Upper lobe of left lung (tissue), 6 donors: Measurements from ENCODE around the gene NREP. TPM values are rescaled to one million over a fixed set of nuclear protein-coding genes. Genes with fewer than 3 reads are reported as not detected.
"Not testable (repeated sequence)": the region's sequence is repeated elsewhere in the genome, so short reads cannot be mapped to it uniquely, and the experiment has no call there.

Source experiments
- ATAC-seq, 2 donors: fragments of 200-7000 bp; cut with Tn5 transposase; one replicate each; pipeline ENCODE4 v1.9.1; 2022; ENCODE audit warnings: mild to moderate bottlenecking in 2 of 2, moderate library complexity in 2 of 2; ENCODE audit not compliant: low FRiP score in 2 of 2
- DNase-seq, 2 donors: peaks; one replicate each; pipeline ENCODE4 v3.0.0-alpha.2; 2019 to 2020
- H3K27ac ChIP-seq, 4 donors: fragments of 200-600 bp; sonication (generic); one replicate each; pipeline ENCODE4 v1.5.1; 2016 to 2019
- H3K27me3 ChIP-seq, 4 donors: fragments of 200-600 bp; sonication (generic); one replicate each; pipeline ENCODE4 v1.5.1; 2017 to 2019
- H3K36me3 ChIP-seq, 4 donors: fragments of 200-600 bp; sonication (generic); one replicate each; pipeline ENCODE4 v1.5.1; 2016 to 2019
- H3K4me1 ChIP-seq, 4 donors: fragments of 200-600 bp; sonication (generic); one replicate each; pipeline ENCODE4 v1.5.1; 2018 to 2019
- H3K4me3 ChIP-seq, 4 donors: fragments of 200-600 bp; sonication (generic); one replicate each; pipeline ENCODE4 v1.5.1; 2017 to 2019; ENCODE audit warnings: mild to moderate bottlenecking in 2 of 4, moderate library complexity in 1 of 4
- H3K9me3 ChIP-seq, 4 donors: fragments of 200-600 bp; sonication (generic); one replicate each; pipeline ENCODE4 v1.5.1; 2018 to 2019
- CTCF ChIP-seq, 6 experiments: fragments of 450-650 bp in 4 of 6; fragments of 200-600 bp in 2 of 6; sonication (generic) in 2 of 6; IDR thresholded peaks; one replicate each; pipeline ENCODE4 v1.5.1; 2016 to 2019; ENCODE audit warnings: antibody characterized with exemption in 6 of 6
- EP300 ChIP-seq, 4 donors: sonication (generic); formaldehyde crosslinking; IDR thresholded peaks; one replicate each; pipeline ENCODE4 v1.5.1; 2017; ENCODE audit warnings: antibody characterized with exemption in 4 of 4, control low read depth in 2 of 4
- POLR2A ChIP-seq, 4 donors: fragments of 450-650 bp; IDR thresholded peaks; one replicate each; pipeline ENCODE4 v1.5.1; 2016 to 2017; ENCODE audit warnings: antibody characterized with exemption in 4 of 4, mild to moderate bottlenecking in 2 of 4
- POLR2AphosphoS5 ChIP-seq, 2 donors: sonication (generic); formaldehyde crosslinking; IDR thresholded peaks; one replicate each; pipeline ENCODE4 v1.5.1; 2017; ENCODE audit warnings: antibody characterized with exemption in 2 of 2
- WGBS, 2 donors: methylation state at CpG; one replicate each; pipeline ENCODE4 v1.1.5; 2017 to 2018; 5-methylcytosine and 5-hydroxymethylcytosine counted together
- total RNA-seq, 6 donors: library from RNA; depleted of rRNA in 4 of 6; stranded (reverse); fragments of >200 nt in 4 of 6; gene quantifications; one replicate each; pipeline versions ENCODE4 v1.1.0 to v1.2.1, GENCODE V29; 2016 to 2021
- donor health status: DM: no; HTN: no; CAD: no; lungs with moderate emphysema.
- donor health status: DM: no; HTN: yes; CAD: no; lungs with severe emphysema.

Gene NREP
- total RNA-seq, 6 donors from 2014 or later, result 5.0 to 17.9 (median 12.5) TPM

- no peak overlapping the region for H3K27ac ChIP-seq
- no peak for DNase-seq
- TF ChIP-seq CTCF (IDR thresholded peaks at IDR 0.05) (no peak), EP300 (IDR thresholded peaks at IDR 0.05) (no peak), POLR2AphosphoS5 (IDR thresholded peaks at IDR 0.05) (no peak), POLR2A (IDR thresholded peaks at IDR 0.05) (no peak)
- no peaks in the 10 kb centered on the region for H3K9me3 ChIP-seq
- WGBS, 2 donors, result 75 to 80% methylated on average over 2 of the region's 2 CpGs
- H3K4me3 ChIP-seq, result no peak overlapping the region
- no peaks in the 10 kb centered on the region for H3K36me3 ChIP-seq
- H3K27me3 ChIP-seq, result no peaks in the 10 kb centered on the region
- no peaks in the 10 kb centered on the region for H3K4me1 ChIP-seq
- no peak for ATAC-seq
Observed at GRCh38 chr5:111720333-111720890, 36.6 kb downstream of the NREP start.

GRCh38 chr5:111719773-111720172, 37.2 kb downstream of the NREP start:
- TF ChIP-seq POLR2AphosphoS5 (IDR thresholded peaks at IDR 0.05), result no peak
- TF ChIP-seq POLR2A (IDR thresholded peaks at IDR 0.05), result no peak
- no peak for TF ChIP-seq EP300 (IDR thresholded peaks at IDR 0.05)
- no peak for TF ChIP-seq CTCF (IDR thresholded peaks at IDR 0.05)
- no peak overlapping the region for H3K4me3 ChIP-seq
- no peaks in the 10 kb centered on the region for H3K36me3 ChIP-seq
- DNase-seq, result no peak
- H3K27ac ChIP-seq, result no peak overlapping the region
- H3K4me1 ChIP-seq, result no peaks in the 10 kb centered on the region
- no peak for ATAC-seq
- H3K9me3 ChIP-seq, result no peaks in the 10 kb centered on the region
- H3K27me3 ChIP-seq, result no peaks in the 10 kb centered on the region

GRCh38 chr5:111716789-111717188, 40.2 kb downstream of the NREP start:
- H3K4me3 ChIP-seq, H3K27me3 ChIP-seq, H3K36me3 ChIP-seq, ATAC-seq, H3K27ac ChIP-seq, H3K4me1 ChIP-seq, H3K9me3 ChIP-seq, DNase-seq: not testable (repeated sequence)
- 71 to 79% methylated on average over 3 of the region's 3 CpGs for WGBS, 2 donors

GRCh38 chr5:111707630-111708164, 49.3 kb downstream of the NREP start:
- TF ChIP-seq CTCF (IDR thresholded peaks at IDR 0.05), result no peak
- TF ChIP-seq POLR2A (IDR thresholded peaks at IDR 0.05), result no peak
- no peak for TF ChIP-seq EP300 (IDR thresholded peaks at IDR 0.05)
- no peak for TF ChIP-seq POLR2AphosphoS5 (IDR thresholded peaks at IDR 0.05)

GRCh38 chr5:111706345-111706744, 50.6 kb downstream of the NREP start:
- ATAC-seq (peak in 1 of 2 donors; percentile 57), DNase-seq (no peak)
- H3K36me3 ChIP-seq, result no peaks in the 10 kb centered on the region
- TF ChIP-seq EP300 (IDR thresholded peaks at IDR 0.05) (no peak), POLR2AphosphoS5 (IDR thresholded peaks at IDR 0.05) (no peak), CTCF (IDR thresholded peaks at IDR 0.05) (no peak), POLR2A (IDR thresholded peaks at IDR 0.05) (no peak)
- no peak overlapping the region for H3K27ac ChIP-seq
- no peak overlapping the region for H3K4me3 ChIP-seq
- no peaks in the 10 kb centered on the region for H3K9me3 ChIP-seq
- no peaks in the 10 kb centered on the region for H3K4me1 ChIP-seq
- WGBS, 2 donors, result 38 to 57% methylated on average over 4 of the region's 4 CpGs
- no peaks in the 10 kb centered on the region for H3K27me3 ChIP-seq

More at GRCh38 chr5:111707630-111708164, 49.3 kb downstream of the NREP start:
- no peak overlapping the region for H3K4me3 ChIP-seq
- no peaks in the 10 kb centered on the region for H3K27me3 ChIP-seq
- H3K4me1 ChIP-seq, result no peaks in the 10 kb centered on the region
- no peak overlapping the region for H3K27ac ChIP-seq
- ATAC-seq (no peak), DNase-seq (no peak)
- H3K9me3 ChIP-seq, result peaks cover 0 to 3% (median 0%) of the 10 kb centered on the region in 4 donors
- WGBS, 2 donors, result 66 to 82% methylated on average over 1 of the region's 1 CpG
- no peaks in the 10 kb centered on the region for H3K36me3 ChIP-seq
